OCI-LY1 (cell line): ENCODE results near the gene TMEM239.

Source experiments
- H2AFZ ChIP-seq: fragments of 200-600 bp; sonication (generic), shearing (Covaris generic); 2 replicates; pipeline ENCODE4 v1.6.0; 2014; ENCODE audit warnings: antibody characterized with exemption, mild to moderate bottlenecking, low read length
- H3F3A ChIP-seq: fragments of 200-600 bp; sonication (generic), shearing (Covaris generic); 2 replicates; pipeline ENCODE4 v1.6.0; 2014; ENCODE audit warnings: mild to moderate bottlenecking, antibody characterized with exemption, low read length, moderate library complexity; ENCODE audit not compliant: insufficient read depth
- H3K27ac ChIP-seq: fragments of 200-600 bp; sonication (generic); 2 replicates; pipeline ENCODE4 v1.5.1; 2014; ENCODE audit warnings: low read length, mixed run types, mild to moderate bottlenecking, low read depth; ENCODE audit not compliant: poor library complexity, severe bottlenecking
- H3K27me3 ChIP-seq: fragments of 200-600 bp; sonication (generic); 2 replicates; pipeline ENCODE4 v1.6.0; 2014; ENCODE audit warnings: antibody characterized with exemption, mild to moderate bottlenecking, low read length, moderate library complexity; ENCODE audit not compliant: insufficient read depth
- H3K36me3 ChIP-seq: fragments of 200-600 bp; sonication (generic); 2 replicates; pipeline ENCODE4 v1.6.1; 2014; ENCODE audit warnings: mild to moderate bottlenecking, antibody characterized with exemption, low read length, moderate library complexity, mixed read lengths; ENCODE audit not compliant: insufficient read depth
- H3K4me1 ChIP-seq: fragments of 200-600 bp; sonication (generic); 2 replicates; pipeline ENCODE4 v1.5.1; 2014; ENCODE audit warnings: mild to moderate bottlenecking, low read length, moderate library complexity; ENCODE audit not compliant: insufficient read depth, severe bottlenecking
- H3K4me2 ChIP-seq: fragments of 200-600 bp; sonication (generic), shearing (Covaris generic); 2 replicates; pipeline ENCODE4 v1.6.1; 2014; ENCODE audit warnings: low read length
- H3K4me3 ChIP-seq: fragments of 200-600 bp; sonication (generic); 2 replicates; pipeline ENCODE4 v1.5.1; 2014; ENCODE audit warnings: low read length, low read depth, mild to moderate bottlenecking, mixed read lengths; ENCODE audit not compliant: poor library complexity, severe bottlenecking
- H3K79me2 ChIP-seq: fragments of 200-600 bp; shearing (Covaris generic); 2 replicates; pipeline ENCODE4 v1.6.1; 2016; ENCODE audit warnings: mixed run types, low read length, mixed read lengths; ENCODE audit not compliant: insufficient read depth
- H3K9ac ChIP-seq: fragments of 200-600 bp; sonication (generic), shearing (Covaris generic); 2 replicates; pipeline ENCODE4 v1.6.1; 2014; ENCODE audit warnings: mild to moderate bottlenecking, low read length, mixed read lengths
- H3K9me2 ChIP-seq: fragments of 200-600 bp; sonication (generic), shearing (Covaris generic); 2 replicates; pipeline ENCODE4 v1.6.1; 2014; ENCODE audit warnings: low read depth, mild to moderate bottlenecking, low read length, mixed read lengths
- H3K9me3 ChIP-seq: fragments of 200-600 bp; shearing (Covaris generic); 2 replicates; pipeline ENCODE4 v1.6.1; 2014; ENCODE audit warnings: low read length, mixed read lengths
- H4K20me1 ChIP-seq: fragments of 200-600 bp; sonication (generic), shearing (Covaris generic); 2 replicates; pipeline ENCODE4 v1.6.0; 2016; ENCODE audit warnings: mild to moderate bottlenecking, low read length; ENCODE audit not compliant: insufficient read depth
- CTCF ChIP-seq: fragments of 200-600 bp; sonication (generic), shearing (Covaris generic); IDR thresholded peaks from 2 replicates; pipeline ENCODE4 v1.5.1; 2017; ENCODE audit warnings: mild to moderate bottlenecking, antibody characterized with exemption, low read length, moderate library complexity, mixed read lengths
- EZH2 ChIP-seq: fragments of 200-600 bp; sonication (generic), shearing (Covaris generic); IDR thresholded peaks from 2 replicates; pipeline ENCODE4 v1.8.0; 2017; ENCODE audit warnings: borderline replicate concordance, mixed run types, mild to moderate bottlenecking, antibody characterized with exemption, low read length, moderate library complexity, mixed read lengths

TMEM239 gene

GRCh38 chr20:2840138-2840966 is 24.2 kb downstream of the TMEM239 start, which contains the start of the genes PCED1A and VPS16:
Gene PCED1A, minus strand, starts transcription at chr20:2840655. Its CDS starts 743 bp downstream, at chr20:2839912.
Gene VPS16, plus strand, starts transcription at chr20:2840745. Its CDS starts 30 bp downstream, at chr20:2840775.
- H3K79me2 ChIP-seq: no peaks in the 10 kb centered on the region
- no peaks in the 10 kb centered on the region for H3K27me3 ChIP-seq
- peak within 1 kb of the TSS; percentile 78 for H3K9ac ChIP-seq
- no peaks in the 10 kb centered on the region for H3K9me2 ChIP-seq
- no peak within 1 kb of the TSS for H3K27ac ChIP-seq
- H2AFZ ChIP-seq: 0 out of 2 replicates have a peak within 1 kb of the TSS, but pooled peaks have one; percentile 81
- no peaks in the 10 kb centered on the region for H3F3A ChIP-seq
- no peaks in the 10 kb centered on the region for H3K9me3 ChIP-seq
- H3K4me3 ChIP-seq: peak within 1 kb of the TSS; percentile 96
- H3K4me1 ChIP-seq: peaks cover 31% of the 10 kb centered on the region
- H3K4me2 ChIP-seq: peak within 1 kb of the TSS; percentile 94
- TF ChIP-seq EZH2: no peak
- TF ChIP-seq CTCF: no peak
- no peaks in the 10 kb centered on the region for H4K20me1 ChIP-seq
- 0 out of 2 replicates have a peak, but pooled peaks cover 6% of the 10 kb centered on the region for H3K36me3 ChIP-seq

GRCh38 chr20:2840967-2841531 is 24.9 kb downstream of the TMEM239 start:
- H4K20me1 ChIP-seq: no peaks in the 10 kb centered on the region
- peak overlapping the region; percentile 78 for H3K9ac ChIP-seq
- H3K9me2 ChIP-seq: no peaks in the 10 kb centered on the region
- H3F3A ChIP-seq: no peaks in the 10 kb centered on the region
- H3K4me3 ChIP-seq: peak overlapping the region; percentile 96
- no peaks in the 10 kb centered on the region for H3K79me2 ChIP-seq
- peaks cover 31% of the 10 kb centered on the region for H3K4me1 ChIP-seq
- no peak overlapping the region for H3K27ac ChIP-seq
- H2AFZ ChIP-seq: 0 out of 2 replicates have a peak overlapping the region, but pooled peaks have one; percentile 81
- H3K9me3 ChIP-seq: no peaks in the 10 kb centered on the region
- H3K27me3 ChIP-seq: no peaks in the 10 kb centered on the region
- TF ChIP-seq EZH2 (no peak), CTCF (no peak)
- peak overlapping the region; percentile 94 for H3K4me2 ChIP-seq
- H3K36me3 ChIP-seq: 0 out of 2 replicates have a peak, but pooled peaks cover 6% of the 10 kb centered on the region

GRCh38 chr20:2845607-2846006 is 29.4 kb downstream of the TMEM239 start:
- TF ChIP-seq EZH2: no peak
- TF ChIP-seq CTCF: no peak
- Histone ChIP-seq H3K4me1 (peaks cover 9% of the 10 kb centered on the region), H3K27me3 (no peaks in the 10 kb centered on the region), H4K20me1 (no peaks in the 10 kb centered on the region), H3K9me3 (no peaks in the 10 kb centered on the region), H3K27ac (no peak overlapping the region), H3K9ac (no peak overlapping the region), H3F3A (no peaks in the 10 kb centered on the region), H3K4me2 (no peak overlapping the region), H3K36me3 (0 out of 2 replicates have a peak, but pooled peaks cover 3% of the 10 kb centered on the region), H3K79me2 (no peaks in the 10 kb centered on the region), H3K4me3 (no peak overlapping the region), H2AFZ (no peak overlapping the region), H3K9me2 (no peaks in the 10 kb centered on the region)
